ENCODE results near the gene GPR148. TPM values are rescaled to one million over a fixed set of nuclear protein-coding genes. Genes with fewer than 3 reads are reported as not detected.

Gene GPR148
- total and polyA plus RNA-seq, 2 experiments from 2014 or later: 0.16 TPM; not detected in 1

- no peak overlapping the region for H2AFZ ChIP-seq
- ATAC-seq (no peak), DNase-seq (ENCODE audit: low spot score) (no peak)
- H3K4me2 ChIP-seq: no peak overlapping the region
- H3F3A ChIP-seq (replicated peaks; ENCODE audit: low read depth): no peaks in the 10 kb centered on the region
- H3K36me3 ChIP-seq (ENCODE audit: insufficient read depth): no peaks in the 10 kb centered on the region
- no peaks in the 10 kb centered on the region for H3K79me2 ChIP-seq (replicated peaks; ENCODE audit: insufficient read depth)
- H3K27ac Mint-ChIP-seq: no peak overlapping the region
- no peaks in the 10 kb centered on the region for H3K9me2 ChIP-seq (ENCODE audit: insufficient read depth)
- no peaks in the 10 kb centered on the region for H4K20me1 ChIP-seq (replicated peaks; ENCODE audit: insufficient read depth)
- no peaks in the 10 kb centered on the region for H3K36me3 Mint-ChIP-seq (ENCODE audit: low read depth)
- no peak overlapping the region for H3K27ac ChIP-seq (ENCODE audit: low read depth)
- H3K4me1 Mint-ChIP-seq: no peaks in the 10 kb centered on the region
- H3K27me3 Mint-ChIP-seq (ENCODE audit: insufficient read depth, low read depth, poor library complexity): peaks cover 8% of the 10 kb centered on the region
- H3K27me3 ChIP-seq (ENCODE audit: insufficient read depth): no peaks in the 10 kb centered on the region; the same call in 1 of the 2 replicates
- no peak overlapping the region for H3K4me3 ChIP-seq
- no peak overlapping the region for H3K4me3 Mint-ChIP-seq
- no peaks in the 10 kb centered on the region for H3K4me1 ChIP-seq (ENCODE audit: insufficient read depth)
- H3K9me3 Mint-ChIP-seq: no peaks in the 10 kb centered on the region; the same call in 2 of the 3 replicates
- TF ChIP-seq STAT1 (IDR thresholded peaks at IDR 0.05; ENCODE audit: unreplicated experiment) (no peak), ZNF462 (CRISPR knock-in tag; IDR thresholded peaks at IDR 0.05) (no peak), ETS1 (IDR thresholded peaks at IDR 0.05) (no peak), POLR2AphosphoS5 (IDR thresholded peaks at IDR 0.05; ENCODE audit: low read depth) (no peak), REST (IDR thresholded peaks at IDR 0.05; ENCODE audit: unreplicated experiment) (no peak), CREB1 (CRISPR knock-in tag; IDR thresholded peaks at IDR 0.05; ENCODE audit: low read depth) (no peak), JUNB (IDR thresholded peaks at IDR 0.05; ENCODE audit: unreplicated experiment) (no peak), NANOG (IDR thresholded peaks at IDR 0.05; ENCODE audit: borderline replicate concordance) (no peak), ZNF114 (CRISPR knock-in tag; IDR thresholded peaks at IDR 0.05) (no peak), ZNF331 (CRISPR knock-in tag; IDR thresholded peaks at IDR 0.05; ENCODE audit: low read depth) (no peak), EZH2phosphoT487 (IDR thresholded peaks at IDR 0.05; ENCODE audit: unreplicated experiment) (no peak)
- TF ChIP-seq, protein P1, sequence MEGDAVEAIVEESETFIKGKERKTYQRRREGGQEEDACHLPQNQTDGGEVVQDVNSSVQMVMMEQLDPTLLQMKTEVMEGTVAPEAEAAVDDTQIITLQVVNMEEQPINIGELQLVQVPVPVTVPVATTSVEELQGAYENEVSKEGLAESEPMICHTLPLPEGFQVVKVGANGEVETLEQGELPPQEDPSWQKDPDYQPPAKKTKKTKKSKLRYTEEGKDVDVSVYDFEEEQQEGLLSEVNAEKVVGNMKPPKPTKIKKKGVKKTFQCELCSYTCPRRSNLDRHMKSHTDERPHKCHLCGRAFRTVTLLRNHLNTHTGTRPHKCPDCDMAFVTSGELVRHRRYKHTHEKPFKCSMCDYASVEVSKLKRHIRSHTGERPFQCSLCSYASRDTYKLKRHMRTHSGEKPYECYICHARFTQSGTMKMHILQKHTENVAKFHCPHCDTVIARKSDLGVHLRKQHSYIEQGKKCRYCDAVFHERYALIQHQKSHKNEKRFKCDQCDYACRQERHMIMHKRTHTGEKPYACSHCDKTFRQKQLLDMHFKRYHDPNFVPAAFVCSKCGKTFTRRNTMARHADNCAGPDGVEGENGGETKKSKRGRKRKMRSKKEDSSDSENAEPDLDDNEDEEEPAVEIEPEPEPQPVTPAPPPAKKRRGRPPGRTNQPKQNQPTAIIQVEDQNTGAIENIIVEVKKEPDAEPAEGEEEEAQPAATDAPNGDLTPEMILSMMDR (conservative IDR thresholded peaks at IDR 0.05; ENCODE audit: low read depth in 2 of 2): no peak
Measured at GRCh38 chr2:130763405-130763804, 34.5 kb downstream of the GPR148 start.

Measured in GM23338 (cell line).